HepG2 (cell line): ENCODE measurements around the gene TADA2A. TPM values are rescaled to one million over a fixed set of nuclear protein-coding genes. Genes with fewer than 3 reads are reported as not detected.
A peak's percentile ranks its signal among the peaks of the same experiment; 100 is the strongest.

Experiments
- ATAC-seq: fragments of 200-7000 bp; cut with Tn5 transposase; 3 replicates; pipeline ENCODE4 v1.9.1; 2020; ENCODE audit warnings: mild to moderate bottlenecking, moderate library complexity
- BruUV-seq: library from RNA; stranded (reverse); fragments of 400-500 nt; replicated peaks from 2 replicates; lab custom pipeline; 2021; lab: Mats Ljungman, UMichigan
- CTCF ChIA-PET: fragments of 300-600 bp; formaldehyde crosslinking; extraction: SDS; loops from one replicate; lab custom pipeline; 2021; ENCODE audit warnings: low total read pairs, inconsistent platforms, low intra/inter-chr PET ratio; lab: Yijun Ruan, JAX
- POLR2A ChIA-PET: fragments of 350-600 bp; sonication (Branson Sonifier 250); formaldehyde crosslinking; loops from one replicate; lab custom pipeline; 2020; ENCODE audit warnings: antibody characterized with exemption, inconsistent platforms; lab: Yijun Ruan, JAX
- DNase-seq: peaks from one replicate; pipeline ENCODE4 v3.0.0-alpha.2; 2015; ENCODE audit warnings: low spot score
- FAIRE-seq: peaks from 3 replicates; lab custom pipeline; 2011; peaks lifted over from hg19 to GRCh38; lab: Jason Lieb, UNC
- H2AFZ ChIP-seq: one replicate; pipeline ENCODE4 v1.6.1; 2011; ENCODE audit warnings: low read length, inconsistent platforms
- H3K27ac ChIP-seq: fragments of 300-600 bp; 3 replicates; pipeline ENCODE4 v1.8.0; 2011; ENCODE audit warnings: mixed run types, mild to moderate bottlenecking, mixed read lengths, low read length, inconsistent platforms; ENCODE audit not compliant: insufficient read depth; ENCODE audit errors: extremely low read length
- H3K27me3 ChIP-seq, 2 experiments: fragments of 200-600 bp in 1 of 2; 2 replicates in 1 of 2; 3 replicates in 1 of 2; pipeline versions ENCODE4 v1.6.0 to v1.8.0; 2011; ENCODE audit warnings: low read length in 2 of 2, mild to moderate bottlenecking in 2 of 2, moderate library complexity in 2 of 2, inconsistent platforms in 1 of 2; ENCODE audit not compliant: insufficient read depth in 2 of 2, control insufficient read depth in 1 of 2
- H3K36me3 ChIP-seq, 2 experiments: fragments of 200-600 bp in 1 of 2; replicated peaks in 1 of 2; 2 replicates in 1 of 2; 3 replicates in 1 of 2; pipeline versions ENCODE4 v1.5.1 to v1.8.0; 2011; ENCODE audit warnings: low read length in 2 of 2, inconsistent platforms in 1 of 2; ENCODE audit not compliant: insufficient read depth in 2 of 2, control insufficient read depth in 1 of 2
- H3K4me1 ChIP-seq: 2 replicates; pipeline ENCODE4 v1.5.1; 2012; ENCODE audit warnings: low read length, inconsistent platforms; ENCODE audit not compliant: insufficient read depth
- H3K4me2 ChIP-seq: 2 replicates; pipeline ENCODE4 v1.6.0; 2011; ENCODE audit warnings: low read depth, low read length, inconsistent platforms
- H3K4me3 ChIP-seq, 3 experiments: fragments of 200-600 bp in 1 of 3; sonication (generic), shearing (Covaris generic) in 1 of 3; replicated peaks in 1 of 3; 2 replicates each; pipeline ENCODE4 v1.5.1; 2011 to 2016; ENCODE audit warnings: low read length in 3 of 3, inconsistent platforms in 2 of 3, low read depth in 2 of 3, mild to moderate bottlenecking in 2 of 3, control low read depth in 1 of 3, mixed read lengths in 1 of 3; ENCODE audit not compliant: insufficient read depth in 1 of 3
- H3K79me2 ChIP-seq: one replicate; pipeline ENCODE4 v1.6.1; 2011; ENCODE audit warnings: low read length, inconsistent platforms; ENCODE audit not compliant: insufficient read depth
- H3K9ac ChIP-seq: 2 replicates; pipeline ENCODE4 v1.6.0; 2011; ENCODE audit warnings: mild to moderate bottlenecking, low read depth, low read length, inconsistent platforms; ENCODE audit not compliant: insufficient read depth
- H3K9me3 ChIP-seq: 2 replicates; pipeline ENCODE4 v1.5.1; 2012; ENCODE audit warnings: mild to moderate bottlenecking, low read length
- H4K20me1 ChIP-seq: 2 replicates; pipeline ENCODE4 v1.6.0; 2011; ENCODE audit warnings: inconsistent platforms, mild to moderate bottlenecking, low read length, moderate library complexity; ENCODE audit not compliant: insufficient read depth
- SOX5 ChIP-seq: IDR thresholded peaks from 2 replicates; pipeline ENCODE4 v1.6.1; 2016; ENCODE audit warnings: borderline replicate concordance
- WGBS: methylation state at CpG from one replicate; pipeline ENCODE4 v1.1.6; 2017; ENCODE audit warnings: low lambda C conversion rate; 5-methylcytosine and 5-hydroxymethylcytosine counted together
- in situ Hi-C: cut with HindIII; loops from 2 replicates; pipeline ENCODE4 v1.10.0; 2017; ENCODE audit warnings: low pct_unique_long_range_greater_than_20kb; ENCODE audit not compliant: extremely low pct_ligation_motif_present
- intact Hi-C: fragments of 100-400 bp; cut with micrococcal nuclease; formaldehyde crosslinking; loops from one replicate; pipeline ENCODE4 v1.10.0; 2022; ENCODE audit not compliant: unreplicated experiment
- polyA plus RNA-seq, 8 experiments: library from polyadenylated mRNA; depleted of rRNA in 3 of 8; stranded (reverse) in 7 of 8; unstranded in 1 of 8; fragments of >200 nt; fragmentation: Illumina TruSeq in 4 of 8; extraction: Trizol in 4 of 8; gene quantifications; 2 replicates each; pipeline versions ENCODE4 v1.2.1 to v1.2.3, GENCODE V29; 2011 to 2016; ENCODE audit warnings: low read depth in 4 of 8, missing spikeins in 1 of 8, mixed read lengths in 1 of 8; ENCODE audit not compliant: insufficient read depth in 1 of 8
- total RNA-seq, 5 experiments: library from RNA; depleted of rRNA; stranded (reverse); fragments of >200 nt; fragmentation: Illumina TruSeq; extraction: Trizol; gene quantifications; 2 replicates each; pipeline ENCODE4 v1.2.3, GENCODE V29; 2016; ENCODE audit warnings: low read depth in 1 of 5
- TF ChIP-seq, protein P1 (sequence below), 2 experiments: sonication (generic) in 1 of 2; formaldehyde crosslinking in 1 of 2; IDR thresholded peaks; 2 replicates each; pipeline versions ENCODE4 v1.4.0 to v1.6.1; 2016 to 2020; ENCODE audit warnings: borderline replicate concordance in 1 of 2, low read depth in 1 of 2, mild to moderate bottlenecking in 1 of 2, missing genetic modification reagents in 1 of 2
- TF ChIP-seq, protein P2 (sequence below), 2 experiments: sonication (generic) in 1 of 2; formaldehyde crosslinking in 1 of 2; IDR thresholded peaks; 2 replicates each; pipeline versions ENCODE4 v1.6.1 to v1.9.0; 2014 to 2022; ENCODE audit warnings: antibody characterized with exemption in 1 of 2, borderline replicate concordance in 1 of 2, inconsistent platforms in 1 of 2, low read depth in 1 of 2, missing genetic modification reagents in 1 of 2
- TF ChIP-seq, protein P3 (sequence below): sonication (generic); formaldehyde crosslinking; IDR thresholded peaks from 2 replicates; pipeline ENCODE4 v1.4.0; 2020; ENCODE audit warnings: missing genetic modification reagents, borderline replicate concordance

Gene TADA2A
- total and polyA plus RNA-seq, 2 of the 13 experiments (the other 11 are each of a cell fraction or from before 2014, with no cell fraction given): 8.0 to 14.0 TPM

DNA sequence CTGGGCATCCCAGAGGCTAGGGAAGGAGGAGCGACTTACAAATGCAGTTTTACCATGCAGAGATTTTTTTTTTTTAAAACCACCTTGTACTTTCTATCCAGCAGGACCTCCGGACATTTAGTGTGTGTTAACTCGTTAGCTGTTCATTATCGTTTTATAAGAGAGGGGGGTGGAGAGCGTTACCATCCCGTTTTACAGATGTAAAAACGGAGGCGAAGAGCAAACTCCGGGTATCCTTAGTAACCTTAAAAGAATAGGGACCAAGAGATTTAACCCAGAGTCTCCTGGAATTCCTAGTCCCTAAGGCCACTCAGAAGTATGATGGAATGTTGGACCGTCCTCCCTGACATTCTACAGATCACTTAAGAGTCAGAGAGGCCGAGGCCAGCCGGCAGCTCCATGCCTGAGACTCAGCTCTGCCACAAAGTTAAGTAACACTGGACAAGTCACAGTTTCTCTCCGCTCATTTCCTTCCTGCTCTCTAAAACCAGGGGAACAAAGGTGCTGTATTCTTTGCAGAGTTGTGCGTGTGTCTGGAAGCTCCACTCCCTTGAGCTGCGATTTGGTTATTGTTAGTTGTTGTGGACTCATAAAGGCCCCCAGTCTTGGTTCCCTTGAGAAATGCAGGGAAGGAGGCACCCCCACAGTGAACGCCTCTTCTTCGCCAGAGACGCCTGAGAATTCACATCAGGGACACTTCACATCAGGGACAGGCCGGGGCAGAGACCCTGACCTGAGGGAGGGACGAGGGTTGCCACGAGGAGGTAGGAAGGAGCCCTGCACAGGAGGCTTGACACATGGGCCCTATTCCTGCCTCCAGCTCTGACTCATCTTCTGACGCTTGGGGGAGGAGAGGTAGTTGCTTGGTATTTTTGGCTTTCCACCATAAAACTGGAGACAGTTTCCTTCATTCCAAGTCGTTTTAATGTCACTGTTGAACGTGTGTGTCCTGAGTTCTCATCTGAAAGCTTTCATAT is 84.2 kb downstream of the TADA2A start:
- Histone ChIP-seq H3K79me2 (peaks cover 54% of the 10 kb centered on the region), H3K27ac (peak overlapping the region; percentile 67), H3K27me3 (no peaks in the 10 kb centered on the region; a peak in 1 of 5 replicates), H3K9ac (peak overlapping the region; percentile 79), H3K4me2 (peak overlapping the region; percentile 90), H3K9me3 (no peaks in the 10 kb centered on the region), H2AFZ (no peak overlapping the region), H4K20me1 (peaks cover 22% of the 10 kb centered on the region; the same call in 1 of the 2 replicates), H3K4me3 (peak overlapping the region; percentile 91 to 99 (median 92)), H3K36me3 (no peaks in the 10 kb centered on the region), H3K4me1 (peaks cover 66% of the 10 kb centered on the region)
- no peak for FAIRE-seq
- TSS peak; percentile 62 for BruUV-seq
- ChIA-PET CTCF (no interaction called here), POLR2A (interaction anchor here (0.6 to 2.5 kb wide), 4 partner anchors 11 to 121 kb away, joined by 3 to 21 read pairs (median 5); partner anchors contain the start of genes ACACA and TADA2A)
- WGBS: 4% methylated on average over 22 of the region's 24 CpGs
- in situ Hi-C loops (no loop called here), intact Hi-C loops (no loop called here)
- ATAC-seq: peak; percentile 26
- peak; percentile 64 for DNase-seq
- TF ChIP-seq SOX5 (CRISPR knock-in tag): no peak
- TF ChIP-seq, protein P1, sequence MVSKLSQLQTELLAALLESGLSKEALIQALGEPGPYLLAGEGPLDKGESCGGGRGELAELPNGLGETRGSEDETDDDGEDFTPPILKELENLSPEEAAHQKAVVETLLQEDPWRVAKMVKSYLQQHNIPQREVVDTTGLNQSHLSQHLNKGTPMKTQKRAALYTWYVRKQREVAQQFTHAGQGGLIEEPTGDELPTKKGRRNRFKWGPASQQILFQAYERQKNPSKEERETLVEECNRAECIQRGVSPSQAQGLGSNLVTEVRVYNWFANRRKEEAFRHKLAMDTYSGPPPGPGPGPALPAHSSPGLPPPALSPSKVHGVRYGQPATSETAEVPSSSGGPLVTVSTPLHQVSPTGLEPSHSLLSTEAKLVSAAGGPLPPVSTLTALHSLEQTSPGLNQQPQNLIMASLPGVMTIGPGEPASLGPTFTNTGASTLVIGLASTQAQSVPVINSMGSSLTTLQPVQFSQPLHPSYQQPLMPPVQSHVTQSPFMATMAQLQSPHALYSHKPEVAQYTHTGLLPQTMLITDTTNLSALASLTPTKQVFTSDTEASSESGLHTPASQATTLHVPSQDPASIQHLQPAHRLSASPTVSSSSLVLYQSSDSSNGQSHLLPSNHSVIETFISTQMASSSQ (IDR thresholded peaks at IDR 0.05; ENCODE audit: low read depth): no peak
- TF ChIP-seq, protein P1 (CRISPR knock-in tag; IDR thresholded peaks at IDR 0.05; ENCODE audit: borderline replicate concordance): no peak
- TF ChIP-seq, protein P2, sequence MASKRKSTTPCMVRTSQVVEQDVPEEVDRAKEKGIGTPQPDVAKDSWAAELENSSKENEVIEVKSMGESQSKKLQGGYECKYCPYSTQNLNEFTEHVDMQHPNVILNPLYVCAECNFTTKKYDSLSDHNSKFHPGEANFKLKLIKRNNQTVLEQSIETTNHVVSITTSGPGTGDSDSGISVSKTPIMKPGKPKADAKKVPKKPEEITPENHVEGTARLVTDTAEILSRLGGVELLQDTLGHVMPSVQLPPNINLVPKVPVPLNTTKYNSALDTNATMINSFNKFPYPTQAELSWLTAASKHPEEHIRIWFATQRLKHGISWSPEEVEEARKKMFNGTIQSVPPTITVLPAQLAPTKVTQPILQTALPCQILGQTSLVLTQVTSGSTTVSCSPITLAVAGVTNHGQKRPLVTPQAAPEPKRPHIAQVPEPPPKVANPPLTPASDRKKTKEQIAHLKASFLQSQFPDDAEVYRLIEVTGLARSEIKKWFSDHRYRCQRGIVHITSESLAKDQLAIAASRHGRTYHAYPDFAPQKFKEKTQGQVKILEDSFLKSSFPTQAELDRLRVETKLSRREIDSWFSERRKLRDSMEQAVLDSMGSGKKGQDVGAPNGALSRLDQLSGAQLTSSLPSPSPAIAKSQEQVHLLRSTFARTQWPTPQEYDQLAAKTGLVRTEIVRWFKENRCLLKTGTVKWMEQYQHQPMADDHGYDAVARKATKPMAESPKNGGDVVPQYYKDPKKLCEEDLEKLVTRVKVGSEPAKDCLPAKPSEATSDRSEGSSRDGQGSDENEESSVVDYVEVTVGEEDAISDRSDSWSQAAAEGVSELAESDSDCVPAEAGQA (IDR thresholded peaks at IDR 0.05; ENCODE audit: low read depth): no peak
- TF ChIP-seq, protein P2 (CRISPR knock-in tag; IDR thresholded peaks at IDR 0.05; ENCODE audit: borderline replicate concordance): no peak
- TF ChIP-seq, protein P3, sequence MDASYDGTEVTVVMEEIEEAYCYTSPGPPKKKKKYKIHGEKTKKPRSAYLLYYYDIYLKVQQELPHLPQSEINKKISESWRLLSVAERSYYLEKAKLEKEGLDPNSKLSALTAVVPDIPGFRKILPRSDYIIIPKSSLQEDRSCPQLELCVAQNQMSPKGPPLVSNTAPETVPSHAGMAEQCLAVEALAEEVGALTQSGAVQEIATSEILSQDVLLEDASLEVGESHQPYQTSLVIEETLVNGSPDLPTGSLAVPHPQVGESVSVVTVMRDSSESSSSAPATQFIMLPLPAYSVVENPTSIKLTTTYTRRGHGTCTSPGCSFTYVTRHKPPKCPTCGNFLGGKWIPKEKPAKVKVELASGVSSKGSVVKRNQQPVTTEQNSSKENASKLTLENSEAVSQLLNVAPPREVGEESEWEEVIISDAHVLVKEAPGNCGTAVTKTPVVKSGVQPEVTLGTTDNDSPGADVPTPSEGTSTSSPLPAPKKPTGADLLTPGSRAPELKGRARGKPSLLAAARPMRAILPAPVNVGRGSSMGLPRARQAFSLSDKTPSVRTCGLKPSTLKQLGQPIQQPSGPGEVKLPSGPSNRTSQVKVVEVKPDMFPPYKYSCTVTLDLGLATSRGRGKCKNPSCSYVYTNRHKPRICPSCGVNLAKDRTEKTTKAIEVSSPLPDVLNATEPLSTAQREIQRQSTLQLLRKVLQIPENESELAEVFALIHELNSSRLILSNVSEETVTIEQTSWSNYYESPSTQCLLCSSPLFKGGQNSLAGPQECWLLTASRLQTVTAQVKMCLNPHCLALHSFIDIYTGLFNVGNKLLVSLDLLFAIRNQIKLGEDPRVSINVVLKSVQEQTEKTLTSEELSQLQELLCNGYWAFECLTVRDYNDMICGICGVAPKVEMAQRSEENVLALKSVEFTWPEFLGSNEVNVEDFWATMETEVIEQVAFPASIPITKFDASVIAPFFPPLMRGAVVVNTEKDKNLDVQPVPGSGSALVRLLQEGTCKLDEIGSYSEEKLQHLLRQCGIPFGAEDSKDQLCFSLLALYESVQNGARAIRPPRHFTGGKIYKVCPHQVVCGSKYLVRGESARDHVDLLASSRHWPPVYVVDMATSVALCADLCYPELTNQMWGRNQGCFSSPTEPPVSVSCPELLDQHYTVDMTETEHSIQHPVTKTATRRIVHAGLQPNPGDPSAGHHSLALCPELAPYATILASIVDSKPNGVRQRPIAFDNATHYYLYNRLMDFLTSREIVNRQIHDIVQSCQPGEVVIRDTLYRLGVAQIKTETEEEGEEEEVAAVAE (CRISPR knock-in tag): no peak
